Caco-2 (cell line): ENCODE measurements around the gene CFAP54. TPM values are rescaled to one million over a fixed set of nuclear protein-coding genes. Genes with fewer than 3 reads are reported as not detected.

ENCODE experiments used
- BruUV-seq: library from RNA; stranded (reverse); fragments of 400-500 nt; replicated peaks from 2 replicates; lab custom pipeline; 2021; lab: Mats Ljungman, UMichigan
- CTCF ChIA-PET: fragments of 300-600 bp; sonication (Branson Sonifier 250); formaldehyde crosslinking; loops from one replicate; lab custom pipeline; 2022; ENCODE audit warnings: antibody characterized with exemption; lab: Charles Lee
- POLR2A ChIA-PET: fragments of 300-600 bp; sonication (Branson Sonifier 250); formaldehyde crosslinking; loops from one replicate; lab custom pipeline; 2022; ENCODE audit warnings: antibody characterized with exemption; lab: Charles Lee
- DNase-seq, 2 experiments: peaks; one replicate each; pipeline versions ENCODE4 v3.0.0 to v3.0.0-alpha.2; 2020 to 2022
- H3K27me3 ChIP-seq: replicated peaks from 2 replicates; pipeline ENCODE4 v1.6.0; 2011; ENCODE audit warnings: low read length; ENCODE audit not compliant: control insufficient read depth, insufficient read depth
- H3K36me3 ChIP-seq: 2 replicates; pipeline ENCODE4 v1.5.1; 2011; ENCODE audit warnings: low read length; ENCODE audit not compliant: control insufficient read depth, insufficient read depth
- H3K4me1 ChIP-seq: fragments of 250-450 bp; sonication (Bioruptor Pico); 2 replicates; pipeline ENCODE4 v1.5.1; 2020; ENCODE audit warnings: mild to moderate bottlenecking
- H3K4me3 ChIP-seq: 2 replicates; pipeline ENCODE4 v1.5.1; 2011; ENCODE audit warnings: low read depth, mild to moderate bottlenecking, control low read depth, low read length
- H3K9me3 ChIP-seq: fragments of 250-450 bp; sonication (Bioruptor Pico); 2 replicates; pipeline ENCODE4 v1.5.1; 2020; ENCODE audit warnings: mild to moderate bottlenecking, moderate library complexity
- H3K27ac Mint-ChIP-seq: one replicate; pipeline ENCODE4 v1.8.0; 2022; ENCODE audit warnings: mixed read lengths; ENCODE audit not compliant: unreplicated experiment
- H3K27me3 Mint-ChIP-seq: one replicate; pipeline ENCODE4 v1.8.0; 2022; ENCODE audit warnings: mixed read lengths; ENCODE audit not compliant: insufficient read depth, unreplicated experiment
- H3K36me3 Mint-ChIP-seq: one replicate; pipeline ENCODE4 v1.8.0; 2022; ENCODE audit warnings: mild to moderate bottlenecking, mixed read lengths; ENCODE audit not compliant: insufficient read depth, unreplicated experiment
- H3K4me1 Mint-ChIP-seq: one replicate; pipeline ENCODE4 v1.8.0; 2022; ENCODE audit warnings: low read depth, mixed read lengths; ENCODE audit not compliant: unreplicated experiment
- H3K4me3 Mint-ChIP-seq: one replicate; pipeline ENCODE4 v1.8.0; 2022; ENCODE audit warnings: mild to moderate bottlenecking, moderate library complexity, mixed read lengths; ENCODE audit not compliant: unreplicated experiment
- H3K9me3 Mint-ChIP-seq: one replicate; pipeline ENCODE4 v1.8.0; 2022; ENCODE audit warnings: mixed read lengths; ENCODE audit not compliant: unreplicated experiment
- CTCF ChIP-seq, 2 experiments: fragments of 200-600 bp in 1 of 2; IDR thresholded peaks; 1 replicate in 1 of 2; 2 replicates in 1 of 2; pipeline versions ENCODE4 v1.5.1 to v1.8.0; 2011 to 2022; ENCODE audit warnings: antibody characterized with exemption in 1 of 2, control low read depth in 1 of 2, inconsistent platforms in 1 of 2, low read depth in 1 of 2, low read length in 1 of 2, mild to moderate bottlenecking in 1 of 2, moderate library complexity in 1 of 2; ENCODE audit not compliant: insufficient read depth in 1 of 2, severe bottlenecking in 1 of 2, unreplicated experiment in 1 of 2
- intact Hi-C: fragments of 100-400 bp; cut with micrococcal nuclease; formaldehyde crosslinking; loops from one replicate; pipeline ENCODE4 v1.10.0; 2022; ENCODE audit not compliant: unreplicated experiment
- total RNA-seq: library from RNA; stranded (reverse); gene quantifications from 2 replicates; pipeline ENCODE4 v1.2.3, GENCODE V29; 2022

The CFAP54 gene
- total RNA-seq, 1 experiment from 2014 or later: 0.14 TPM

GRCh38 chr12:96698965-96699364, 209.6 kb downstream of the CFAP54 start:
- no peak for TF ChIP-seq CTCF (IDR thresholded peaks at IDR 0.05; ENCODE audit: insufficient read depth in 1 of 2, low read depth in 1 of 2, low read length in 1 of 2, severe bottlenecking in 1 of 2, unreplicated experiment in 1 of 2)
- ChIA-PET POLR2A (no interaction called here), CTCF (no interaction called here)
- H3K36me3 ChIP-seq: no peaks in the 10 kb centered on the region
- Mint-ChIP-seq H3K27ac (no peak overlapping the region), H3K36me3 (no peaks in the 10 kb centered on the region), H3K27me3 (peaks cover 14% of the 10 kb centered on the region), H3K9me3 (no peaks in the 10 kb centered on the region), H3K4me1 (no peaks in the 10 kb centered on the region), H3K4me3 (no peak overlapping the region)
- no TSS peak for BruUV-seq
- no peak overlapping the region for H3K4me3 ChIP-seq
- DNase-seq: peak; percentile 6 to 45
- no peaks in the 10 kb centered on the region for H3K4me1 ChIP-seq
- H3K27me3 ChIP-seq: no peaks in the 10 kb centered on the region
- intact Hi-C loops: no loop called here
- no peaks in the 10 kb centered on the region for H3K9me3 ChIP-seq

- Histone ChIP-seq H3K4me3 (no peak overlapping the region), H3K36me3 (no peaks in the 10 kb centered on the region), H3K9me3 (no peaks in the 10 kb centered on the region), H3K27me3 (no peaks in the 10 kb centered on the region), H3K4me1 (no peaks in the 10 kb centered on the region)
- no peaks in the 10 kb centered on the region for H3K4me1 Mint-ChIP-seq
- CTCF ChIA-PET: no interaction called here
- no TSS peak for BruUV-seq
- no peaks in the 10 kb centered on the region for H3K9me3 Mint-ChIP-seq
- no peak overlapping the region for H3K4me3 Mint-ChIP-seq
- DNase-seq: no peak
- H3K27me3 Mint-ChIP-seq: peaks cover 10% of the 10 kb centered on the region
- no peak overlapping the region for H3K27ac Mint-ChIP-seq
- H3K36me3 Mint-ChIP-seq: no peaks in the 10 kb centered on the region
- POLR2A ChIA-PET: no interaction called here
- TF ChIP-seq CTCF (IDR thresholded peaks at IDR 0.05; ENCODE audit: insufficient read depth in 1 of 2, low read depth in 1 of 2, low read length in 1 of 2, severe bottlenecking in 1 of 2, unreplicated experiment in 1 of 2): no peak
- intact Hi-C loops: no loop called here
These were observed 212.5 kb downstream of the CFAP54 start for GRCh38 chr12:96701856-96702255.

- Mint-ChIP-seq H3K36me3 (no peaks in the 10 kb centered on the region), H3K4me1 (no peaks in the 10 kb centered on the region), H3K27me3 (peaks cover 2% of the 10 kb centered on the region), H3K9me3 (no peaks in the 10 kb centered on the region), H3K27ac (no peak overlapping the region), H3K4me3 (no peak overlapping the region)
- POLR2A ChIA-PET: no interaction called here
- CTCF ChIA-PET: no interaction called here
- Histone ChIP-seq H3K4me3 (no peak overlapping the region), H3K4me1 (no peaks in the 10 kb centered on the region), H3K36me3 (no peaks in the 10 kb centered on the region), H3K9me3 (no peaks in the 10 kb centered on the region), H3K27me3 (no peaks in the 10 kb centered on the region)
- no TSS peak for BruUV-seq
- DNase-seq: peak; percentile 36 to 46
- peak in 1 of 2 experiments; percentile 46 for TF ChIP-seq CTCF (IDR thresholded peaks at IDR 0.05; ENCODE audit: insufficient read depth in 1 of 2, low read depth in 1 of 2, low read length in 1 of 2, severe bottlenecking in 1 of 2, unreplicated experiment in 1 of 2)
- intact Hi-C loops: loop anchor here (5.0 kb wide), 2 partner anchors 197 to 272 kb away; partner anchors contain the start of gene NEDD1
These were observed 220.9 kb downstream of the CFAP54 start for GRCh38 chr12:96710127-96710745.
